ENCODE measurements around the gene FBXO5. TPM values are rescaled to one million over a fixed set of nuclear protein-coding genes. Genes with fewer than 3 reads are reported as not detected.
"Not testable (repeated sequence)": the region's sequence is repeated elsewhere in the genome, so short reads cannot be mapped to it uniquely, and the experiment has no call there.

Gene FBXO5
- total RNA-seq, 1 experiment from 2014 or later: 17.8 TPM

DNA sequence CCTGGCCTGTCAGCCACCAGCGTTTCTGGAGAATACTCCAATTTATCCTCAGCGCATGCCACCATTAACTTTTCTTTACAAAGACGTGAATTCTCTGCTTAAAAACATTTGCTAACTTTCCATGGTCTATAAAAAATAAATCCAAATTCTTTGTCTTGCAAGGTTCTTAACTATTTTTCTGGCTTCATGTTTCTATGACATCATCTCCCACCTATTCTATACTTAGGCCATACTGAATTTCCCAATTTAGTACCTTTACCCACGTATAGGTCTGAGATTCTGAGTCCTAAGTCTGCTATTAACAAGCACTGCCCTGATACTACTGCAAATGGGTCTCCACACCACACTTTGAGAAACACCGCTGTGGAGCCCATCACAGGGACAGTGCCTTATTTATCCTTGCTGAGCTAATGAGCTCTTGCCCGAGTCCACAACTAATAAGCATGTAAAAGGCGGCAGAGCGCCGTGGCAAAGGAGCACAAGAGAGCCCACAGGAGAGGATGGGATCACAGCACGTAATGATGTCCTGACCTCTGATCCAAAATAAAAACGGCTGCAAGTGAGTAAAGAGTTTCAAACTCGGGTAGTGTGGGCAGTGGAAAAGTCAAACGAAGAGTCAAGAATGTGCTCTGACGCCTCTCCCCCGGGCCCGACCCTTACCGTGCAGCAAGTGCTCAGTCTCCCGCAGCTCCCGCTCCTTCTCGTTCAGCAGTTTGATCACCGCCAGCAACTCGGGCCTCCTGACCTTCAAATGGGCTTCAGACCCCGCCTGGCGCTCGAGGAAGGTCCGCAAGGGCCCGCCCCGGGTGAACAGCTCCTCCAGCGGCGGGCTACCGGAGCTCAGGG lies 19.1 kb upstream of the FBXO5 start:
- no peak for DNase-seq (ENCODE audit: low read depth, low spot score)
- in situ Hi-C loops (cut with HindIII; ENCODE audit: low pct_unique_long_range_greater_than_20kb, low sequenced_read_pairs): no loop called here

DNA sequence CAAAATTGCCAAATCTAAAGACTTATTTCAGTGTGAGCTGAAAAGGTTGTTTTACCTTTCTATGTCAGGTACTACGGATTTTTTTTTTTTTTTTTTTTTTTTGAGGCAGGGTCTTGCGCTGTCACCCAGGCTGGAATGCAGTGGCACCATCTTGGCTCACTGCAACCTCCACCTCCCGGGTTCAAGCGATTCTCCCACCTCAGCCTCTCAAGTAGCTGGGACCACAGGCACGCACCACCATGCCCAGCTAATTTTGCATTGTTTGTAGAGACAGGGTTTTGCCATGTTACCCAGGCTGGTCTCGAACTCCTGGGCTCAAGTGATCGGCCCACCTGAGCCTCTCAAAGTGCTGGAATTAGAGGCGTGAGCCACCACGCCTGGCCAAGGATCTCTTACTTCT lies 17.9 kb upstream of the FBXO5 start:
- DNase-seq (ENCODE audit: low read depth, low spot score); in situ Hi-C loops (cut with HindIII; ENCODE audit: low pct_unique_long_range_greater_than_20kb, low sequenced_read_pairs): not testable (repeated sequence)

DNA sequence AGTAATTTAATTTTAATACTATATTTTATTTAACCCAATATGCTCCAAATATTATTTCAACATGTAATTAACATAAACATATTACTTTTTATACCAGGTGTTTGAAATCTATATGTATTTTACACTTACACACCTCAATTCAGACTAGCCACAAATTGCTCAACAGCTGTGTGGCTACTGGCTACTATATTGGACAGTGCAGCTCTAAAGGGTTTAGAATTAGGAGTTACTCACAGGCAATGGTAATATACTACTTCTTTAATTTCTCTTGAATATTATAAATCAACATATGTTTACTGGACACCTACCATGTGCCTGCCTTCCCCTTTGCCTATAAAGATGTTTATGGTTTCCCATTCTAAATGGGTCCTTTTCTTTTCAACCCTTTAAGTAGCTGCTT lies 17.4 kb upstream of the FBXO5 start:
- in situ Hi-C loops (cut with HindIII; ENCODE audit: low pct_unique_long_range_greater_than_20kb, low sequenced_read_pairs): no loop called here
- no peak for DNase-seq (ENCODE audit: low read depth, low spot score)

DNA sequence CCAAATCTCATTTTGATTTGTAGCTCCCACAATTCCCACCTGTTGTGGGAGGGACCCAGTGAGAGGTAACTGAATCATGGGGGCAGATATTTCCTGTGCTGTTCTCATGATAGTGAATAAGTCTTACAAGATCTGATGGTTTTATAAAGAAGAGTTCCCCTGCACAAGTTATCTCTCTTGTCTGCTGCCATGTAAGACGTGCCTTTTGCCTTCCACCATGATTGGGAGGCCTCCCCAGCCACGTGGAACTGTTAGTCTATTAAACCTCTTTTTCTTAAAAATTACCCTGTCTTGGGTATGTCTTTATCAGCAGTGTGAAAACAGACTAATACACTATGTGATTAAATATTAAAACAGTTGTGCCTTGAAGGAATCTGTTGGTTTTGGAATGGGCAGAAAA lies 16.7 kb upstream of the FBXO5 start:
- DNase-seq (ENCODE audit: low read depth, low spot score); in situ Hi-C loops (cut with HindIII; ENCODE audit: low pct_unique_long_range_greater_than_20kb, low sequenced_read_pairs): not testable (repeated sequence)

DNA sequence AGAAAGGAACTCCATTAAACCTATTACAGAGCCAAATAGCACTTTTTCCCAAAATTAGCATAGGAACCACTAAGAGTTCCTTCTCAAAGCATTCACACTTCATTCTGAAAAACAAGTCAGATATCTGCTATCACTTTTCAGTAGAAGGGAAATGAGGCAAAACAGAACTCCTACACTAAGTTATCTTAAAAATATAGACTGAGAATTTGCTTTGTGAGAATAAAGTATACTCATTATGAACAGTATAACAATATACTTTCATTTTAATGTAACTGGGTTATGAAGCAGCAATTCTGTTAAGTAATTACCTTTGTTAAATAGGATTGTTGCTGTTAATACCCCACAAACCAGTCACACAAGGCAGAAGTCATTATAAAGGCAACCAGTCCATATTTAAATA lies 11.0 kb upstream of the FBXO5 start:
- in situ Hi-C loops (cut with HindIII; ENCODE audit: low pct_unique_long_range_greater_than_20kb, low sequenced_read_pairs): no loop called here
- no peak for DNase-seq (ENCODE audit: low read depth, low spot score)

DNA sequence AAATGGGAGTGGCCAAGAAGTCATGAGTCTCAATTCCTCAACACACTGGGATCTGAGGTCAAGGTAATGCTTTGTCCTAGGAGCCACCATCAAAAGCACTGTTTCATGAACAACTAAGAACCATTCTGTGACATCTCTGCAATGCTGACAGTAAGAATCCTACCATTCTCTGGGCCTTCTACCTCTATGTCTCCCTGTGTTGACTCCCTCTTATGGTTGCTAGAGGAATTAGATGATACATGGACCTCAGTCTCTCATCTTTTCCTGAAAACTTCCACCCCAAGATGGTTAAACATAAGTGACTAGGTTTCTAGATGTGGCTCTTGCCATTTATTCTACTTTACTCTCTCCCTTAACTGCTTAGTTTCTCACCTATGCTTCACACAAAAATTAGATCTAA lies 10.6 kb upstream of the FBXO5 start:
- peak; percentile 55 for DNase-seq (ENCODE audit: low read depth, low spot score)
- in situ Hi-C loops (cut with HindIII; ENCODE audit: low pct_unique_long_range_greater_than_20kb, low sequenced_read_pairs): no loop called here

DNA sequence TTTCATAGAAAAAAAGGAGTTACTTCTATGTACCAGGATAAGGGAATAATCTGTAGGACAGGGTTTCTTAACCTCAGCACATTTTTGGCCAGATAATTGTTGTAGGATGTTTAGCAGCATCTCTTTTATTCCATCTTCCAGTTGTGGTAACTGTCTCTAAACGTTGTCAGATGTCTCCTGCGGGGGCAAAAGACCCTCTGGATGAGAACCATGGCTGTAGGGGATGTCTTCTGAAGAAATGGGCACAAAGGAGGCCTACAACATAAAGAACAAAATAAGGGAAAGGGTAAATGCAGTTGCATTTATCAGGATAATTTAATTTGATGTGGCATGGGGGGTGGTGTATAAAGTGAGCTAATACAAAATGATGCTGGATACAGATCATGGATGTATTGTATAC lies 4.1 kb upstream of the FBXO5 start:
- in situ Hi-C loops (cut with HindIII; ENCODE audit: low pct_unique_long_range_greater_than_20kb, low sequenced_read_pairs): no loop called here
- no peak for DNase-seq (ENCODE audit: low read depth, low spot score)

DNA sequence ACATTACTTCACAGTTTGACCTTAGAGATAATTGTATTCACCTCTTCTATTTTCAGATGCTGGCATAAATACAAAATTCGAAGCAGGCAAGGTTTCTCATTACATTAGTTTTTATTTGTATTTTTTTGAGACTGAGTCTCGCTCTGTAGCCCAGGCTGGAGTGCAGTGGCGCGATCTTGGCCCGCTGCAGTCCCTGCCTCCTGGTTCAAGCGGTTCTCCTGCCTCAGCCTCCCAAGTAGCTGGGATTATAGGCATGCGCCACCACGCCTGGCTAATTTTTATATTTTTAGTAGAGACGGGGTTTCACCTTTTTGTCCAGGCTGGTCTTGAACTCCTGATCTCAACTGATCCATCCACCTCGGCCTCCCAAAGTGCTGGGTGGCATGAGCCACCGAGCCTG lies 2.5 kb upstream of the FBXO5 start:
- in situ Hi-C loops (cut with HindIII; ENCODE audit: low pct_unique_long_range_greater_than_20kb, low sequenced_read_pairs); DNase-seq (ENCODE audit: low read depth, low spot score): not testable (repeated sequence)

DNA sequence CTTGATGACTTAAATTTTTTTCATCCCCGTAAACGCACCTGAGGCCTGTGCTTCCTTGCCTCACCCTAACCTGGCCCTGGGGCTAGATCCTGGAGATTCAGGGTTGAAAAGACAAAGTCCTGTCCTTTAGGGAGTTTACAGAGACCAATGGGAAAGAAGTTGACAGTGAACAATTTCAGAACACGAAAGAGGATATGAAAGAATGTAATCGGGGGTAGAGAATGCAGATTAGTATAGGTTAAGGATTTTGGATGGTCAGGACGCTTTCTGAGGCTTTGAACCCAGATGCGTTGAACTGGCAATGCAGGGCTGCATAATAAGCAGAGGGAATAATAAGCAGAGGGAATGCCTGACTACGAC lies 1.7 kb upstream of the FBXO5 start:
- peak; percentile 9 for DNase-seq (ENCODE audit: low read depth, low spot score)
- in situ Hi-C loops (cut with HindIII; ENCODE audit: low pct_unique_long_range_greater_than_20kb, low sequenced_read_pairs): no loop called here

DNA sequence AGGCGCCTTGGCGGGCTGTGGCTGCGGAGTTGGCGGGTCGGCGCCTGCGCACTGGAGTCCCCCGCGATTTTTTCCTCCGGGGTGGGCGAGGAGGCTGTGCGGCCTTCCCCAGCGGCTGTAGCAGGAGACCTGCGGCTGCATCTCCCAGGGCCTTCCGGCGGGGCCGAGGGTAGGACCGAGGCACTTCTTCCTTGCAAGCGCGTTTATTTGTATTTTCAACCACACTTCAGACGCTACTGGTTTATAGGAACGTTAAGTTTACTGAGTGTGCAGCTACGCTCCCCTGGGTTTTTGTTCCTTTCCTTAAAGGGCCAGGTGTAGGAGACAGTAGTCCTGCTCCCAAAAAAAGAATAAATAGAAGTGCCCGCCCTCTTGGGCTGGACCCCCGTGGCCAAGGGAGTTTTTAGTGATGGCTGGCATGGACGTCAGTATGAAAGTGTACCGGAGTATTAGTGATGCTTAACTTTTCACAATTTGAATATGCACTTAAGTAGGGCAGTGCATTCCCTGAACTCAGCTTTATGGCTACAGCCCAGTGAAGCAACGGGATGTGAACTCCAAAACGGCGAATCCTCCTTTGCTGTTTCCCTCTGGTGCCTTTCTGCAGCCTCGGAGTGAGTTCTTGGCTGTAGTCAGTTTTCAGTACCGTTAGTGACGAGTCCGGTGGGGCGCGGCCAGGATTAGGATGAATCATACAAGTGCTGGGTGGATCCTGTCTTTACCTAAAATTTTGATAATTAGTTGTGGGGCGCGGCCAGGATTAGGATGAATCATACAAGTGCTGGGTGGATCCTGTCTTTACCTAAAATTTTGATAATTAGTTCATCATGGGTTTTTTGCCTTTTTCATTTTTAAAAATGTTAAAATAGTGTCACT lies 1.0 kb upstream of the FBXO5 start:
- in situ Hi-C loops (cut with HindIII; ENCODE audit: low pct_unique_long_range_greater_than_20kb, low sequenced_read_pairs): no loop called here
- peak; percentile 34 for DNase-seq (ENCODE audit: low read depth, low spot score)

DNA sequence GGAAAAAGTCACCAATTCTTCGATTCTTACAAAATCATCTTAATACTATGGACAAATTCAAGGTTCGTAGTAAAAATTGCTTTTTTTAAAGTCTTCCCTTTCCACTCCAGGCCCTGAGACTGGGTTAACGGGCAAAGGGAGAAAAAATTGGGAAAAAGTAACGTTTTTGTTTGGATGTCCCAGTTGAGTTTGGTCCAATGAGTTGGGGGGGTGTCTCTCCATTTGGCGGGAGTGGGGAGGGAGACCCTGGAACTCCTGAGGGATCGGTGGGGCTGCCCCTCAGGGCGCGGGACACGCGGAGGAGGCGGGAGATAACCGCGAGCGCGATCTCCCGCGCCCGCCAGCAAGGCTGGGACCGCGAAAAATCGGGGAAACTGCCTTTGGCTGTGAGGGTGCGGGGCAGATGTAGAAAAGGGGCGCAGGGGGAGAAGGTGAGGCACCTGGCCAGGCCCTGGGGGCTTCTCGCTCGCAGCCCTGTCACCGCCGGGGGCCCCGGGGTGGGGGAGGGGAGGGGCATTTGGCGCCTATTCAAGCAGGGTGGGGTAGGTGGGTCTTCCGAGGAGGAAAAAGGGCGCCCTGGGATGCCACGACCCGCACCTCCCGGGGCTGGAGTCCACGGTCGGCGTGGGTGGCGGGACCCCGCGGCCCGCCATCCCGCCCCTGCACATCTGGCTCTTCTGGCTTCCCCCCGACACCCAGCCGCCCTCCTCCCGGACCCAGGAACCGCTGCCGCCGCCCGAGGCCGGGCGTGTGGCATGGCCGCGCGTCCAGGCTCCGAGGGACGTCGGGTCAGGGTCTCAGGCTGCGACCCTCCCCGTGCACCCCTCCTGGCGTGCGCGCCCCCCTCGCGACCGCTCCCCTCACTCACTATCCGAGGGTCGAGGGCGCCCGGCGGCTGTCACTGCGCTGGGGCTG lies 595 bp downstream of the FBXO5 start:
- peak; percentile 11 for DNase-seq (ENCODE audit: low read depth, low spot score)
- in situ Hi-C loops (cut with HindIII; ENCODE audit: low pct_unique_long_range_greater_than_20kb, low sequenced_read_pairs): no loop called here

DNA sequence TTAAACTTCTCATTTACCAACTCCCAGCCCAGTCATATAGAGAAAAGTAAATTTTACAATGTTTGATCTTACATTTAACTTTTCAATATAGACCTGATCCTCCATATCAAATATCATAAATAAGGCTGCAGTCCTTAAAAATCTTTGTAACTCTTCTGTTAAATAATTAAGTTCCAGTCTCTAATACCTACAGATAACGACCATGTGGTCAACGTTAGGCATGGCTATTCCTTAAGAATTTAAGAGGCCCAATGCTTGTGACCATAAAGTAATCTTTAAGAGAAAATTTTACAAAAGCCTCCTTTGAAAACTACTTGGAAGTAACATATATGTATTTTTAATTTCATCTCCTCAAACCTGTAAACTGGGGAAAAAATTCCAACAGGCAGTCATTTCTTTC lies 1.6 kb downstream of the FBXO5 start:
- in situ Hi-C loops (cut with HindIII; ENCODE audit: low pct_unique_long_range_greater_than_20kb, low sequenced_read_pairs): no loop called here
- DNase-seq (ENCODE audit: low read depth, low spot score): no peak

DNA sequence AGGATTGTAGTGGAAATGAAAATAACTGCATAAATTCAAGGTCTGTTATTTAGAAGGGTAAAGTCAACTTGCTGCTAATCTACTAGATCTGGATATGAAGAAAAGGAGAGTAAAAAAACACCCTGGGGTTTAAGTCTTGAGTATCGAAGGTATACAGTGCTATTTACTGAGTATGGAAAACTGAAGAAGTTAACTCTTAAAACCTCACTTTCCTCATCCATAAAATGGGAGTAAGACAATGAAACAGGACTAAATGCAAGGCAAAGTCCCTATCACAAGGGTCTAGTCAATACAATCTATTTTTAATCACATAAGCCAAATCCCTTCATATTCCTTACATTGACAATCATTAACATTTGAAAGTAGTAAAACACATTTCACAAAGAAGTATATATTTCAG lies 2.2 kb downstream of the FBXO5 start:
- no peak for DNase-seq (ENCODE audit: low read depth, low spot score)
- in situ Hi-C loops (cut with HindIII; ENCODE audit: low pct_unique_long_range_greater_than_20kb, low sequenced_read_pairs): no loop called here

DNA sequence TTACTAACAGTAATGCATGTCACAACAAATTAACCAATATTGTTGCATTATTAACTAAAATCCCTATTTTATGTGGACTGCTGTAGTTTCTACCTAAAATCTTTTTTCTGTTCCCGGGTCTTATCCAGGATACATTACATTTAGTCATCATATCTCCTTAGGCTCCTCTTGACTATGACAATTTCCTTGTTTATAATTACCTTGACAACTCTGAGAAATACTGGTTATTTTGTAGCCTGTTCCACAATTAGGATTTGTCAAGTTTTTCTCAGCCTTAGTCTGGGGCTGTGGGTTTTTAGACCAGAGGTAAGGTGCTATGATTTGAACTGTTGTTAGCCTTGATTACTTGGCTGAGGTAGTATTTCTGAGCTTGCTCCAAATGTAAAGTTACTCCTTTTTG lies 3.7 kb downstream of the FBXO5 start:
- no peak for DNase-seq (ENCODE audit: low read depth, low spot score)
- in situ Hi-C loops (cut with HindIII; ENCODE audit: low pct_unique_long_range_greater_than_20kb, low sequenced_read_pairs): no loop called here

DNA sequence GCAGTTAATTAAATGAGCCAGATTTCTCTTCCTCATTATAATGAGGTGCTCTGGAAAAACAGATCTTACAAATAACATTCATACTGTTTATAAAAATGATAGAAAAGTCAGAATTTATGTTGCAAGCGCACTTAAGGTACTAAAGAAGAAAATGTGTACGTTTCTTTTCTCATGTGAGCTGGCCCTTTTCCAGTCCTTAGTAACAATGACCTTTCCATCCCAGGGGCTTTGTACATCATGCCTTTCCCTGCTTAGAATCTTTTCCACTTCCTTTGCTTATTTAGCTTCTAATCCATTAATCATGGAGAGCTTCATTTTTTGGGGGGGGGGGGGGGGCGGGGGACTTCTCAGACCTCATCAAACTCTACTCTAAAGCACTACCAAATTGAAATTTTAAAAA lies 4.8 kb downstream of the FBXO5 start:
- in situ Hi-C loops (cut with HindIII; ENCODE audit: low pct_unique_long_range_greater_than_20kb, low sequenced_read_pairs): no loop called here
- DNase-seq (ENCODE audit: low read depth, low spot score): no peak

DNA sequence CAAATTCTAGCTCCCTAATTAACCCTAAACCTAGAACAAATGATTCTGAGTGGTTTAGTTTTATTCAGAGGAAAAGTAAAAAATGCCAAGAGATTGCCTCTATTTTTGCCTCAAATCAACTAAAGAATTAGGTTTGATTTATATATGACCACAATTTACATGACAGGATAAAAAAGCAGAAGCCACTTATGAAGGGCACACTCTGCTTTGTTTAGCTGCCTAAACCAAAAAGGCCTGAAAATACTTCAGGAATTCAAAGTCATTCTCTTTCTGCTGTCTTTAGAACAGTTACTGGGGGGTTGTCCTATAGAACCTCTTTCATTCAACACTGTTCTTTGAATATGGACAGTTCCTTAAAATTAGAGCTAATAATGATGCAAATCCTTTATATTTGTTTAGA lies 5.3 kb downstream of the FBXO5 start:
- in situ Hi-C loops (cut with HindIII; ENCODE audit: low pct_unique_long_range_greater_than_20kb, low sequenced_read_pairs): no loop called here
- DNase-seq (ENCODE audit: low read depth, low spot score): no peak

DNA sequence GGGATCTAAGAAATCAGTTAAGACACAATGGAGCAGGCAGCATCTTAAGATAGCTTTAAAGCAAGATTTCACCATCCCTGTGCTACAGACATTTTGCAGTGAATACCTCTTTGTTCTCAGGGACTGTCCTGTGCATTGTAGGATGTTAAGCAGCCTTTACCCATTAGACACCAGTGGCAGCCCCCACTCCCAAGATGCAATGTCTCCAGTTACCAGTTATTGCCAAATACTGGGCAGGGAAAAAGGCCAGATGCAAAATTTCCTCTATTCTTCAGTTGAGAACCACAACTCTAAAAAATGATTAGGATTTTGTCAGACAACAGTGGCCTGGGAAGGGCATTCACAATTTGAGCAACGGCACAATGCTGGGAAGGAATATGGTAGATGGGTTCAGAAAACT lies 6.1 kb downstream of the FBXO5 start:
- DNase-seq (ENCODE audit: low read depth, low spot score): peak; percentile 47
- in situ Hi-C loops (cut with HindIII; ENCODE audit: low pct_unique_long_range_greater_than_20kb, low sequenced_read_pairs): no loop called here
